Hypothalamus (tissue), 51 donors: Measurements from ENCODE around the gene PPP1R3E.
"Not testable (repeated sequence)": the region's sequence is repeated elsewhere in the genome, so short reads cannot be mapped to it uniquely, and the experiment has no call there.

Source experiments
- DNase-seq, 51 donors: peaks; one replicate each; lab custom pipeline; 2025; lab: John Stamatoyannopoulos, UW

Gene PPP1R3E

DNA sequence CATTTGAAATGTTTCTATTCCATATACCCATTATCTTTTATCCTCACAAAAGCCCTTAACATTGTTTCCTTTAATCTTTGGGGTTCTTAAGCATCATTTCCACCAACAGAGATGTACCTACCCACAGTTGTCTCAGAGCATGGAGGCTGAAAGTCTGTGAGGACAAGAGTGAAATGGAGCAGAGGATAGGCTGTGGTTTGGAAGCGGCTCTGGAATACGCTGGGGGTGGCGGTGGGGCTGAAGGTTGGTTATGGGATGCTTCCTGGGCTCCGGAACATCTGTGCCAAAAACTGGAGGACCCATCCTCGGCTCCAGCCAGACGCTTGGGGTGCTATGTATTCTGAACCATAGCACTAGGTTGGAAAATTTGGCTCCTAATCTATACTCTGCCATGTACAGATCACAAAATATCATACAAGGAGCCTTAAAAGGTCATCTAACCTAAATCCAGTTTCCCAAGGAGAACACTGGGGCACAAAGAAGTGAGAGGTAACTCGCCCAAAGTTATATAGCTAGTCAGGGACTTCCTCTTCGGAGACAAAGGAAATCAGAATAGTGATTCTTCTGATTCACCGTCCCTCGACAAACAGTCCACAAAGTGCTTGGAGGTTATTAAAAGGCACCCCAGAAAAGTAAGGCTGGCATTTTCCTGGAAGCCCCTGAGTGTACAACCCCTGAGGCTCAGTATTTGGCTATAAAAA is 2.5 kb downstream of the PPP1R3E start:
- DNase-seq, result peak in 2 of 51 donors; percentile 14 to 73

- DNase-seq, result peak in 13 of 51 donors; percentile 9 to 37 (median 19)
Measured at GRCh38 chr14:23299211-23299957, 3.3 kb downstream of the PPP1R3E start.

DNA sequence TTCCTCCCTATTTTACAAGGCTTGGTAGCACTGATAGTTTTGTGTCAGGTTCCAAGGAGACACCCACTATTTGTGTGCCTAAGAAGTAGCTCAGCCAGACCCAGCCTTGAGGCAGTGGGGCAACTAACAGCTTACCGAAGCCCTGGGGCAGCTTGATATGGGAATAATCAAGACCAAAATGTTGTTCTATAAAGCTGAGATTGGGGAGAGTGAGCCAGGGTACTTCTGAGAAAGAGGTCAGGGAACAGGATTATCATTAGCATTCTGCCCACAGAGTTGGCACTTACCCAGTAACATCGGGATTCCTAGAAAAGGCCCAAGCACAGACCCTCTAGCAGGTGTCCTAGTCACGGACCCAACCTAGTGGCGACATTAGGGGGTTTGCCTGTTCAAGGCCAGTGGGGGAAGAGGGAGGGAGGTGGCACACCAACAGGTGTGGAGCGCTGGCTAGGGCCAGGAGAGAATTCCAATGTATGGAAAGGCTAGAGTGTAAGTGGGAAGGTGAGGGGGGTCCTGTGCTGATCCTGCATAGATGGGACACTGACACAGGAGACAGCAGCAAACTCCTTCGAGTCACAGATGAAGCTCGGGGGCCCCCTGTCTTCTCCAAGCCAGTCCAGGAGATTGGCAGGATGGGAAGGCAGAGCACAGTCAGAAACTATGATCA is 4.9 kb downstream of the PPP1R3E start:
- no peak for DNase-seq

DNA sequence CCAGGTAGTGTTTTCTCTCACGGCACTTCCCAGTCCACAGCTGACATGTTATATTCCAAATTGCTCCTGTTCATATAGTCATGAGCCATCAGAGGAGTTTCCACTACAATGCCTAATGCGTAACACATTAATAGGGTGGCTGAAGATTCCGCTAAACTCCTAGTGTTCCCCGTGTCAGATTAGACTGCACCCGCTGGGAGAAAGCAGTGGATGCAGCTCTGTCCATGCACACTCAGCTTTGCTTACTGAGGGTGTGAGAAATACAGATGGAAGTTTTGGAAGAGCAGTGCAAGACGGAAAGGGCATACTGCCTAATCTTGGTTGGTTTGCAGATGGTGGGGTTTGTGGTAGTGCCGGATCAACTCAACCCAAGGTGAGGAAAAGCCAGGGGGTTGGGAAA is 5.6 kb downstream of the PPP1R3E start:
- DNase-seq, result no peak

DNA sequence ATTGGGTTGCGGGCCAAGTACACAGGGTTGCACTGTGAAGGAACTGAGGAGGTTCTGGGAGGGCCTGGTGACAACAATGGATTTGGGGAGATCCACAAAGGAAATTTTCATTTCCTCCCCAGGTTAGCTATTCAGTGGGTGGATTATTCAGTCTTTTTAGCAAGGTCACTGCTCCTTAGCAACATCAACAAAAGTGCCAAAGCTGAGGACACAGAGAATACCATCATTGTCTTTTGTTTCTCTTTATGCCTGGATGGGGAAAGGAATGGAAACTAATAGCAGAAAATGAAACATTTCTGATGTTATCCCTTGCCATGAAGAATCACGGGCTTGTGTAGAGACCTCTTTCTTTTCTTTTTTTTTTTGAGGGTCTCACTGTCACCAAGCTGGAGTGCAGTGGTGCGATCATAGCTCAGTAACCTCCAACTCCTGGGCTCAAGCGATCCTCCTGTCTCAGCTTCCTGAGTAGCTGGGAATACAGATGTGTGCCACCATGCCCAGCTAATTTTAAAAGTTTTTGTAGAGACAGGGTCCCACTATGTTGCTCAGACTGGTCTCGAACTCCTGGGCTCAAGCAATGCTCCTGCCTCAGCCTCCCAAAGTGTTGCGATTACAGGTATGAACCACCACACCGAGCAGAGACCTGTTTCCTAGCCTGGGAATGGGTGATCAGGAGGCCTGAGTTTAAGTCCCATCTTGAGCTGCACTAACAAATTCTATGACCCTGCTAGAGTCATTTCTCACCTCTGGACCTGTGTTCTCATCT is 6.5 kb downstream of the PPP1R3E start:
- DNase-seq, result no peak

DNA sequence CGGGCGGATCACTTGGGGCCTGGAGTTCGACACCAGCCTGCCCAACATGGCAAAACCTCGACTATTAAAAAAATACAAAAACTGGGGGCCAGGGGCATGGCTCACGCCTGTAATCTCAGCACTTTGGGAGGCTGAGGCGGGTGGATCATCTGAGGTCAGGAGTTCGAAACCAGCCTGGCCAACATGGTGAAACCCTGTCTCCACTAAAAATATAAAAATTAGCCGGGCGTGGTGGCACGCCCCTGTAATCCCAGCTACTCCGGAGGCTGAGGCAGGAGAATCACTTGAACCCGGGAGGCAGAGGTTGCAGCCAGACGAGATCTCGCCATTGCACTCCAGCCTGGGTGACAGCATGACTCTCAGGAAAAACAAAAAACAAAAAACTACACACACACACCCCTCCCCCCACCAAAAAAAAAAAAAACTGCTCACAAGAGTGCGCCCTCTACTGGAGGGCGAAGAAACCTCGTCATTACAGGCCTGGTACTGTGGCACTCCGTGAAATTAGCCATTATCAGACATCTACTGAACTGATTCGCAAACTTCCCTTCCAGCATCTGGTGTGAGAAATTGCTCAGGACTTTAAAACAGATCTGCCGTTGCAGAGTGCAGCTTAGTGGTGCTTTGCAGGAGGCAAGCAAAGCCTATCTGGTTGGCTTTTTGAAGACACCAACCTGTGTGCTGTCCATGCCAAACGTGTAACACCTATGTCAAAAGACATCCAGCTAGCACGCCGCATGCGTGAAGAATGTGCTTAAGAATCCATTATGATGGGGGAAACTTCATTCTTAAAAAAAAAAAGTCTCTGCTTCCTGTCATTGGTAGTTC is 7.7 kb downstream of the PPP1R3E start:
- peak in 18 of 51 donors; percentile 16 to 65 (median 30) for DNase-seq

DNA sequence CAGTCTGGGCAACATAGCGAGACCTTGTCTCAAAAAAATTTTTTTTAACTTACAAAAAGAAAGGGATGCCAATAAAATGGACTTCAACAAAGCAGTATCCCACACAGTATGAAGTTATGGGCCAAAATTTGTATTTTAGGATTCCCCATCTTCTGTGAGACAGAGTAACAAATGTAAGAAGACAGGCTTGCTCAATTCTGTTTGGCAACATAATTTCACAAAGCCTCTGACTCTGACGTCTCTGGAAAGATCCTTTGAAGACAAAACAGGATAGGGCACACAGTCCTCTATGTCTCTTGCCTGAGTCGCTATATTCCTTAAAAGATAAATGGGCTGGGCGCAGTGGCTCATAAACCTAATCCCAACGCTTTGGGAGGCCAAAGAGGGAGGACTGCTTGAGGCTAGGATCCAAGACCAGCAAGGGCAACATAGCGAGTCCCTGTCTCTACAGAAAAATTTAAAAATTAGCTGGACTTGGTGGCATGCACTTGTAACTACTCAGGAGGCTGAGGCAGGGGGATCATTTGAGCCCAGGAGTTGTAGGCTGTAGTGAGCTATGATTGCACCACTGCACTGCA is 15.7 kb downstream of the PPP1R3E start:
- no peak for DNase-seq

- DNase-seq, result peak; percentile 57 to 100 (median 99)
Measured at GRCh38 chr14:23286020-23286901, 16.4 kb downstream of the PPP1R3E start, which contains the start of gene HOMEZ. Gene HOMEZ, minus strand, starts transcription at chr14:23286132. Its CDS starts 180 bp downstream, at chr14:23285952.

DNA sequence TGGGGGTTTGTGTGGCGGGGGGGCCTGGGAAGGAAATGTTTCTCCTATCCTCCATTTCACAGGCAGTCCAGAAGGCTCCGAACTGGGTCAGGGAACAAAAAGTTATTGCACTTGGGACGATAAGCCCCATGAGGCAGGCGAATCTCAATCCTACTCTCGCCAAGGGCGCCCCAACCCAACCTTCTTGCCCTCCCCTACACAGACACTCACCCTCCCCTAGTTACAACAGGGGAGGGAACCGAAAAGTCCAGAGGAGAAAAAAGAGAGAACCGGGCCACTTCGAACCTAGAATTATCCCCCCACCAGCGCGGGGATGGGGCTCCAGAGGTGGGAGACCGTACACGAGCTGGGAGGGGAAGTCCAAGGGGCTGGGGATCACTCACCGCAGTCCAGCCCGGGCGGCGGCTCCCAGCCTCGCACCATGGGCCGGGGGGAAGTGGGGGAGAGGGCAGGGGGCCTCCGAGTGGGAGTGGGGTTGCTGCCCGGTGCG is 17.1 kb downstream of the PPP1R3E start:
- DNase-seq, result peak in 4 of 51 donors; percentile 37 to 49 (median 44)

DNA sequence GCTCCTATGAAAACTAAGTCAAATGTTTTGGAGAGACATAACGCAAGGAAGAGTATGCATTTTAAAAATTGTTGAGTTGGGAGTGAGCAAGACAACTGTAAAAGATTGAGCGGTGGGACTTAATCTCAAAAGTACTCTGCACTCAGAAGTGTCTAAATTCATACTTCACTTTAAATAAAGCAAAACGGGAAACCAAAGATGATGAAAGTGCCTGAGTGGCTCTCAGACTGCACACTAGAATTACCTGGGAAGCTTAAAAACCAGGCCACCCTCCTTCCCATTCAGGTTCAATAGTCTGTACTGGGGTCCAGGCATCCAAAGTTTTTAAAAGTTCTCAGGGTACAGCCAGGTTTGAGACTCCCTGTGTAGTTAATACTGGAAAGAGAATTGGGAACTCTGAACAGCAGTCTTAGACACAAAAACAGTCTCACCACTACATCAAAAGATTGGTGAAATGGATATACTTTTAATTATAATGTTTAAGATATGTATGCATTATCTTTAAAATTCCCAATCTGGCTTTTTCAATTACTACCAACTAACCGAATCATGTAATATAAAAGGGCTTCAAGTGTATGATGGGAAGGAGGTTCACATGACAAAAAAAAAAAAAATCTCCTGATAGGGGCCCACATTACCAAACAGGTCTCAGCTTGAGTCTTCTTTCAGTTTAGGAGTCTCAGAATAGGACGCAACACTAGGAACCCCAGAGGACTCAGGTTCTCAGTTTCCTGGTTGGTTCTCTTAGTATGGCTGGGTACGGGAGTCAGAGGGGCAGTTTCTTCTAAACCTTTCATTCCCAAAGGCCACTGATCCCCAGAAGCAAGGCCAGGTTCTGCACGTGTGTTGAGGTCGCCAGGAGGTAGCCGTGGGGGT is 17.8 kb downstream of the PPP1R3E start:
- peak in 1 of 51 donors; percentile 61 for DNase-seq

- no peak for DNase-seq
Measured at GRCh38 chr14:23281247-23281646, 21.4 kb downstream of the PPP1R3E start.

- DNase-seq, result not testable (repeated sequence)
Measured at GRCh38 chr14:23277928-23278327, 24.7 kb downstream of the PPP1R3E start.

GRCh38 chr14:23277189-23277588 is 25.5 kb downstream of the PPP1R3E start:
- no peak for DNase-seq

GRCh38 chr14:23275412-23275811 is 27.2 kb downstream of the PPP1R3E start:
- no peak for DNase-seq

DNA sequence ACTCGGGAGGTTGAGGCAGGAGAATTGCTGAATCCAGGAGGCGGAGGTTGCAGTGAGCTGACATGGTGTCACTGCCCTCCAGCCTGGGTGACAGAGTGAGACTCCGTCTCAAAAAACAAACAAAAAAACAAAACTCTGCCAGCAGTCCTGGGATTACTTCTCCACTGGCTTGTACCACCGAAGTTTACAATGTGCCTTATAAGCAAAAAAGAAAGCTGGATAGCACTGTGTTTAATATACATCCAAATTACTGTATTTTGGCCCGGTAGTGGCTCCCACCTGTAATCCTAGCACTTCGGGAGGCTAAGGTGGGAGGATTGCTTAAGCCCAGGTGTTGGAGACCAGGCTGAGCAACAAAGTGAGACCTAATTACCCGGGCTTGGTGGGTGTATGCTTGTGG is 33.5 kb downstream of the PPP1R3E start:
- DNase-seq, result no peak

DNA sequence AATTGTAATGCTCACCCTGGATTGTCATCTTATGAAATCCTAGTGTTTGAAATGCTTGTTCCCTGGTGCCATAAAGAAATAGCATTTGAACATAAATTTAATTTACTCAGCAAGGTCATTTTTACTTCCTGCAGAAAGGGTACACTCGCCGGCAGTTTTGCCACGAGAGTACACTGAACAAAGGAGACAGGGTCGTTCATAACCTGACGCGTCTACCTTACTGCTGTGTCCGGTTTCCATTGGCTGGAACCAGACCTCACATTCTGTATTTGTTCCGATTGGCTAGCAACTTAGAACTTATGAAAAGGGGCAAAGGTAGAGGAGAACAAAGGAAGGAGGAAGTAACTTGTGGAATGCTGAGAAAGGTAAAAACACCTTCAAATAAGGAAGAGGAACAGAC is 41.8 kb downstream of the PPP1R3E start:
- not testable (repeated sequence) for DNase-seq

GRCh38 chr14:23259426-23259825 is 43.2 kb downstream of the PPP1R3E start:
- no peak for DNase-seq
